Transverse colon (tissue), 4 donors: ENCODE measurements around the gene WFDC1.

Experiments used
- CTCF ChIP-seq, 5 experiments: fragments of 200-600 bp in 3 of 5; fragments of 450-650 bp in 2 of 5; sonication (generic) in 3 of 5; IDR thresholded peaks; 1 replicate in 2 of 5; 2 replicates in 3 of 5; pipeline ENCODE4 v1.5.1; 2016 to 2017; ENCODE audit warnings: antibody characterized with exemption in 5 of 5, inconsistent platforms in 3 of 5, mild to moderate bottlenecking in 2 of 5, moderate library complexity in 1 of 5
- EP300 ChIP-seq: sonication (generic); formaldehyde crosslinking; IDR thresholded peaks from one replicate; pipeline ENCODE4 v1.6.1; 2017; ENCODE audit warnings: antibody characterized with exemption, low read depth
- POLR2A ChIP-seq: fragments of 450-650 bp; IDR thresholded peaks from one replicate; pipeline ENCODE4 v1.6.1; 2016; ENCODE audit warnings: antibody characterized with exemption, mild to moderate bottlenecking, moderate library complexity
- POLR2AphosphoS5 ChIP-seq, 3 donors: sonication (generic); formaldehyde crosslinking; IDR thresholded peaks; one replicate each; pipeline ENCODE4 v1.6.1; 2016; ENCODE audit warnings: antibody characterized with exemption in 3 of 3

GRCh38 chr16:84339766-84340165 is 45.1 kb downstream of the WFDC1 start:
- no peak for TF ChIP-seq CTCF (IDR thresholded peaks at IDR 0.05)
- TF ChIP-seq POLR2A, result no peak
- TF ChIP-seq POLR2AphosphoS5 (IDR thresholded peaks at IDR 0.05), result no peak
- no peak for TF ChIP-seq EP300
